GM21786 (cell line): ENCODE results near the gene EML6.

ENCODE experiments used
- ATAC-seq: cut with Tn5 transposase; IDR thresholded peaks from one replicate; pipeline ENCODE4 v1.9.1; 2021; ENCODE audit not compliant: unreplicated experiment

EML6 gene

GRCh38 chr2:54704688-54705605, 18.5 kb upstream of the EML6 start:
- ATAC-seq: peak; percentile 69

GRCh38 chr2:54706622-54707021, 16.8 kb upstream of the EML6 start:
- ATAC-seq: no peak

GRCh38 chr2:54708584-54709335, 14.7 kb upstream of the EML6 start:
- no peak for ATAC-seq

GRCh38 chr2:54709336-54709809, 14.1 kb upstream of the EML6 start:
- ATAC-seq: no peak

GRCh38 chr2:54710216-54710615, 13.2 kb upstream of the EML6 start:
- ATAC-seq: no peak

- ATAC-seq: no peak
Observed at GRCh38 chr2:54712516-54712915, 10.9 kb upstream of the EML6 start.

GRCh38 chr2:54714996-54715395, 8.5 kb upstream of the EML6 start:
- no peak for ATAC-seq

GRCh38 chr2:54716375-54716774, 7.1 kb upstream of the EML6 start:
- ATAC-seq: no peak

GRCh38 chr2:54720563-54720962, 2.9 kb upstream of the EML6 start:
- no peak for ATAC-seq

- no peak for ATAC-seq
Observed at GRCh38 chr2:54722641-54723040, 821 bp upstream of the EML6 start.

GRCh38 chr2:54723996-54724559, 616 bp downstream of the EML6 start:
- ATAC-seq: no peak

- no peak for ATAC-seq
Observed at GRCh38 chr2:54724560-54725342, 1.3 kb downstream of the EML6 start.

- ATAC-seq: no peak
Observed at GRCh38 chr2:54725343-54726099, 2.1 kb downstream of the EML6 start.

GRCh38 chr2:54726431-54726830, 3.0 kb downstream of the EML6 start:
- no peak for ATAC-seq

- no peak for ATAC-seq
Observed at GRCh38 chr2:54726940-54727339, 3.5 kb downstream of the EML6 start.

GRCh38 chr2:54728669-54729120, 5.2 kb downstream of the EML6 start:
- no peak for ATAC-seq

- no peak for ATAC-seq
Observed at GRCh38 chr2:54735636-54736035, 12.2 kb downstream of the EML6 start.

- no peak for ATAC-seq
Observed at GRCh38 chr2:54738281-54738680, 14.8 kb downstream of the EML6 start.

GRCh38 chr2:54740333-54740732, 16.9 kb downstream of the EML6 start:
- ATAC-seq: no peak

GRCh38 chr2:54741250-54741649, 17.8 kb downstream of the EML6 start:
- ATAC-seq: no peak
